Measurements from ENCODE around the gene CRYZL1. TPM values are rescaled to one million over a fixed set of nuclear protein-coding genes. Genes with fewer than 3 reads are reported as not detected.

The CRYZL1 gene
- total RNA-seq, 1 donor from 2014 or later, result 10.8 TPM

DNA sequence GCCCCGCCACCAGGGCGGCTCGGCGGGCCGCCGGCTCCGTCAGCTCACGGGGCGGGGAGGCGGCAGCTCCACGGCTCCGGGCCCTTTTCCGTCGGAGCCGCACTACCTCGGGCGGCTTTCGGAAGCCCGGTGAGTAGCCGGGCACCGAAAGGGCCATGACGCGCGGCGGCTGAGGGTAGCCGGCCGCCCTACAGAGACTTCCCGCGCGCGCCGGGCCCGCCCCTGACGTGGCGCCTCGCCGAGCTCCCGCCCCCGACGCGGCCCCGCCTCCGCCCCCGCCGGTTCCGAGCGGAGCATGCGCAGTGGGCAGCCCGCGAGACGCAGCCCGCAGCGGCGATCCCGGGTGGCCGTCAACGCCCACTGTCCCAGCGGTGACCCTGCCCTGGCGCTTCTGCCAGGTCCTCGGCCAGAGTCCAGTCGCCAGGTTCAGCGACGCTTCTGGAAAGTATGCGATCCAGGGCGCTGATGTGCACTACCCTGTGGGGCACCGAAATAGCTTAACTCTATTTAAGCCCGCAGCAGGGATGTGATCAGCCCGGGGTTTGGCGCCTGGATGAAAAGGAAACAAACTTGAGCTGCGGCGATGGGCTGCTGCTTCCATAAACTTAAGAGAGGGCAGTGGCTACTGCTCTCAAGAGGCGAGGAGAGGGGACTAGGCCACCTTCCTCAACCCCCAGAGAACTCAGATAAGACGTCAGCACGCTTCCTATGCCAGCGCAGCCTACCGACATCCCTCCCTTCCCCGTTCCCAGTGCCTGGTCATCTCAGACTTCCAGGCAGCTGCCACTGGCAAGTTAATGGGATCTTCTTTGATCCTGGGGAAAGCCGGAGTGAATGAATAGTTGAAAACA, 52.8 kb downstream of the CRYZL1 start, which contains the start of gene DONSON:
Gene DONSON, minus strand, starts transcription at position 200 of the 851 bp plus-strand sequence. Its CDS starts 43 bp downstream, at position 157.
- Histone ChIP-seq H3K36me3 (ENCODE audit: control insufficient read depth, insufficient read depth, low read length) (peaks cover 1% of the 10 kb centered on the region), H3K4me3 (ENCODE audit: low read depth, low read length) (peak within 1 kb of the TSS; percentile 55), H3K27me3 (ENCODE audit: control insufficient read depth, insufficient read depth, low read length) (no peaks in the 10 kb centered on the region)
- TF ChIP-seq, protein P1, sequence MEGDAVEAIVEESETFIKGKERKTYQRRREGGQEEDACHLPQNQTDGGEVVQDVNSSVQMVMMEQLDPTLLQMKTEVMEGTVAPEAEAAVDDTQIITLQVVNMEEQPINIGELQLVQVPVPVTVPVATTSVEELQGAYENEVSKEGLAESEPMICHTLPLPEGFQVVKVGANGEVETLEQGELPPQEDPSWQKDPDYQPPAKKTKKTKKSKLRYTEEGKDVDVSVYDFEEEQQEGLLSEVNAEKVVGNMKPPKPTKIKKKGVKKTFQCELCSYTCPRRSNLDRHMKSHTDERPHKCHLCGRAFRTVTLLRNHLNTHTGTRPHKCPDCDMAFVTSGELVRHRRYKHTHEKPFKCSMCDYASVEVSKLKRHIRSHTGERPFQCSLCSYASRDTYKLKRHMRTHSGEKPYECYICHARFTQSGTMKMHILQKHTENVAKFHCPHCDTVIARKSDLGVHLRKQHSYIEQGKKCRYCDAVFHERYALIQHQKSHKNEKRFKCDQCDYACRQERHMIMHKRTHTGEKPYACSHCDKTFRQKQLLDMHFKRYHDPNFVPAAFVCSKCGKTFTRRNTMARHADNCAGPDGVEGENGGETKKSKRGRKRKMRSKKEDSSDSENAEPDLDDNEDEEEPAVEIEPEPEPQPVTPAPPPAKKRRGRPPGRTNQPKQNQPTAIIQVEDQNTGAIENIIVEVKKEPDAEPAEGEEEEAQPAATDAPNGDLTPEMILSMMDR (IDR thresholded peaks at IDR 0.05; ENCODE audit: insufficient read depth, low read length, severe bottlenecking), result no peak
- DNase-seq (ENCODE audit: low read depth) (peak; percentile 57), FAIRE-seq (no peak)

DNA sequence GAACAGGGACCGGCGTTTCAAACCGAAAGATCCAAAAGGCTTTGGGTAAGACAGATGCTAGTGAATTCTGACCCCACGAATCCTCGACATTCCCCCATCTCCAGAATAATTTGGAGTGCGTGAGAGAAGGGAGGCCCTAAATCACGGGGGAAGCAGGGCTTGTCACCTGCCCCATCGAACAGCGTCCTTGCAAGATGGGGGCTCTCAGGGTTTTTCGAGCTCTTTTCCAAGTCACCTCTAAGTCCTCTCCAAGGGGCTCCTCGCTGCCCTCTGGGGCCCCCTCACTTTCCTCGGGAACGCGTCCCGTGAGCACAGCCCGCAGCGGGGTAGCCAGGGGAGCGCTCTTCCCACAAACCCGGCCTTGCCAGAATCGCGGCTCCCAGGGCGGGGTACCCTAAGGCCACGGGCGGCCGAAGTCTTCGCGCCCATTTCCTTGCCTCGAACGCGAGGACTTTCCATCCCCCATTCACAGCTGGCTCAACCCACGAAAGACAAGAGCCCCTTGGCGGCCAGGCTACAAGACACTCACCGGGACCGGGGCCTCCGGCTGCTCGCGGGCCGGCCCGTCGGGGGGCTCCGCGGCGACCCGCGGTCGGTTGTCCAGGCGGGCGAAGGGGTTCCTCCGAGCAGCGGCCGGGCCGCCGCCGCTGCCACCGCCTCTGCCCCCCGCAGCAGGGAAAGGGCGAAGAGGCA, 53.6 kb downstream of the CRYZL1 start:
- Histone ChIP-seq H3K27me3 (ENCODE audit: control insufficient read depth, insufficient read depth, low read length) (no peaks in the 10 kb centered on the region), H3K36me3 (ENCODE audit: control insufficient read depth, insufficient read depth, low read length) (peaks cover 1% of the 10 kb centered on the region), H3K4me3 (ENCODE audit: low read depth, low read length) (peak overlapping the region; percentile 55)
- TF ChIP-seq, protein P1 (IDR thresholded peaks at IDR 0.05; ENCODE audit: insufficient read depth, low read length, severe bottlenecking), result no peak
- FAIRE-seq (no peak), DNase-seq (ENCODE audit: low read depth) (peak; percentile 12)

DNA sequence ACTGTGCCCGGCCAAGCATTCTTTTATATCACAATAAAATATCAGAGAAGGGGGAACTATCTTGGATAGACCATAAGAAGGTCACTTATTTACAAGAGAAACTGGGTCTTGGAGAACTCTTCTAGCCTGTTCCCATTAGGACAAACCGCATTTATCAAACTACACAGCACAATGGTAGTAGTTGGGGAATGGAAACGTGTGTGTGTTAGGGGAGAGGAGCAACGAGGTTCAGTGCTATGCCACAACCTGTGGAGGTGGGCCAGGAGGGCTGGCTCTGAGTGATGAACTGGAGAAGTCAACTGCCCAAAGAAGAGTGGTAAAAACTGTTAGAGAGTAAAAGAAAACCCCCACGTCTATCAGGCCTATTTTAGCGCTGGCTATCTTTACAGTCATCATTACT, 54.6 kb downstream of the CRYZL1 start:
- H3K4me3 ChIP-seq (ENCODE audit: low read depth, low read length), result no peak overlapping the region
- FAIRE-seq, result no peak
- no peaks in the 10 kb centered on the region for H3K27me3 ChIP-seq (ENCODE audit: control insufficient read depth, insufficient read depth, low read length)
- TF ChIP-seq, protein P1 (IDR thresholded peaks at IDR 0.05; ENCODE audit: insufficient read depth, low read length, severe bottlenecking), result no peak
- no peak for DNase-seq (ENCODE audit: low read depth)
- peaks cover 1% of the 10 kb centered on the region for H3K36me3 ChIP-seq (ENCODE audit: control insufficient read depth, insufficient read depth, low read length)

DNA sequence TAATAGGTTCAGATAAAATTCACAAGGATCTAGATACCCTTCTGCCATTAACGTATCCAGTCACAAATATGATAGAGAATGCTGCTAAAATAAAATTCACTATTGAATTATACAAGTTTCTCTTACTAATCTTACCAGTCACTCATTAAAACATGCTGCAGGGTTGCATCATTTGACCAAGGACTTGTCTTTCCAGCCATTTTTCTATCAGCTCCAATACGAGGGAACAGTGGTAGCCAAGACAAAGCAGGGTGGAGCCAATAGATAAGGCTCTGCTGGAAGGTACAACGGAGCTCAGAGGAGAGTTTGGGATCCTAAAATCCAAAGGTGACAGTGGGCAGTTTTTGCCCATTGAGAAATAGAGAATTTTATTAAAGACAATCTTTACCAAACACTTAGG, 57.1 kb downstream of the CRYZL1 start:
- DNase-seq (ENCODE audit: low read depth) (no peak), FAIRE-seq (no peak)
- H3K27me3 ChIP-seq (ENCODE audit: control insufficient read depth, insufficient read depth, low read length), result no peaks in the 10 kb centered on the region
- no peak overlapping the region for H3K4me3 ChIP-seq (ENCODE audit: low read depth, low read length)
- TF ChIP-seq, protein P1 (IDR thresholded peaks at IDR 0.05; ENCODE audit: insufficient read depth, low read length, severe bottlenecking), result no peak
- peaks cover 1% of the 10 kb centered on the region for H3K36me3 ChIP-seq (ENCODE audit: control insufficient read depth, insufficient read depth, low read length)

DNA sequence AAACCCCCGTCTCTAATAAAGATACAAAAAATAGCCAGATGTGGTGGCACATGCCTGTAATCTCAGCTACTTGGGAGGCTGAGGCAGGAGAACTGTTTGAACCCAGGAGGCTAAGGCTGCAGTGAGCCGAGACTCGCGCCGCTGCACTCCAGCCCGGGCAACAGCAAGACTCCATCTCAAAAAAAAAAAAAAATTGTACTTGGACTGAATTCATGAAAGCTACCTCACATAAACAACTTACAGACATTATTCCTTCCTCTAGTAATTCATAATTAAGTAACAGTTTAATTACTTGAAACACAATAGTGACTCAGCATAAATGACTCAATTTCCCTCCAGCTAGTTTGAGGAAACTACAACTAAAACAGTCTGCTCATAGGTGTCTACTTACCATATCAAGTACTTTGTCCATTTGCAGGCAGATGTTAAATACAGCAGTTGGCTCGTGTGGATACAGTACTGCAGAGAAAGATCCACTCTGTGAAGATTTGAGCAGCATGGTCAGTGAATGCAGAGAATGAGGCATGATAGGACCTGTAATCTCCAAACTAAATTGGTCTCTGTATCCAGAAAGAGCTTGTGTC, 62.5 kb downstream of the CRYZL1 start:
- Histone ChIP-seq H3K36me3 (ENCODE audit: control insufficient read depth, insufficient read depth, low read length) (peaks cover 6% of the 10 kb centered on the region), H3K27me3 (ENCODE audit: control insufficient read depth, insufficient read depth, low read length) (no peaks in the 10 kb centered on the region), H3K4me3 (ENCODE audit: low read depth, low read length) (no peak overlapping the region)
- FAIRE-seq (peak; percentile 28), DNase-seq (ENCODE audit: low read depth) (peak; percentile 89)
- TF ChIP-seq, protein P1 (IDR thresholded peaks at IDR 0.05; ENCODE audit: insufficient read depth, low read length, severe bottlenecking), result no peak
